HS-5 (cell line): ENCODE results near the gene ADRA2A.
A peak's percentile ranks its signal among the peaks of the same experiment; 100 is the strongest.

Experiments
- DNase-seq: peaks from one replicate; pipeline ENCODE4 v3.0.0-alpha.2; 2012; ENCODE audit warnings: low read depth

The ADRA2A gene

DNA sequence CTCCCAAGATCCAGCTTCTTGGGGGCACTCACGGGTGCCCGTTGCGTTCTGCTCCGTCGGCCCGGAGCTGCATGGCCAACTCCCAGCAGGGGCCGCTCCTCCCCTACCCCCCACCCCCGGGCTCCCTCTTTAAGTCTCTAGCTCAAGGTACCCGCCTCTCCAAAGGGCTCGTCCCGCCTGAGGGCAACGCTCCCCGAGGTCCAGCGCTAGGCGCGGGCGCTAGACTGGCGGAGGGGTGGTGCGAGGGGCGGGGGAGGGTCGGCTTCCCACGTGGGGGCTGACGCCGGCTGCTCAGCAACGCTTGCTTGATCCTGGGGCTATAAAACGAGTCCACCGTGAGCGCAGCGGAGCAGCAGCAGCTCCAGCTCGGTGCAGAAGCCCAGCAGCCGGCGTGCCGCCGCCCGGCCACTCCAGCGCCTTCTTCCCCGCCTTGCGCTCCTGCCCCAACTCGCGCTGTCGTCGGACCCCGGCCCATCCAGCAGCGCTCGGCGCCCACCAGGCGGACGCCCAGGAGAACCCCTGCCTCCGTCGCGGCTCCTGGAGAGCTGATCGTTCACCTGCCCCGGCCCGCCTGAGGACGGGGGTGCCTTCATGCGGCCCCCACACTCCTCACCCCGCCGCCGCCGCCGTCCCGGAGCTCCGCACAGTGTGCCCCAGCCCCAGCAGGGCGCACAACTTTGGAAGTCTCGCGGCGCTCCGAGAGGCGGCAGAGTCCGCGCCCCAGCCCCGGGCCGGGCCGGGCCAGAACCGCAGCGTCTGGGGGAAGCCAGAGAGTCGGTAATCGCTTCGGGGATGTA lies at the start of gene ADRA2A:
ADRA2A (plus strand) TSS at position 348 of the 797 bp plus-strand sequence. CDS start 968 bp downstream, outside the sequence.
- peak; percentile 23 for DNase-seq

DNA sequence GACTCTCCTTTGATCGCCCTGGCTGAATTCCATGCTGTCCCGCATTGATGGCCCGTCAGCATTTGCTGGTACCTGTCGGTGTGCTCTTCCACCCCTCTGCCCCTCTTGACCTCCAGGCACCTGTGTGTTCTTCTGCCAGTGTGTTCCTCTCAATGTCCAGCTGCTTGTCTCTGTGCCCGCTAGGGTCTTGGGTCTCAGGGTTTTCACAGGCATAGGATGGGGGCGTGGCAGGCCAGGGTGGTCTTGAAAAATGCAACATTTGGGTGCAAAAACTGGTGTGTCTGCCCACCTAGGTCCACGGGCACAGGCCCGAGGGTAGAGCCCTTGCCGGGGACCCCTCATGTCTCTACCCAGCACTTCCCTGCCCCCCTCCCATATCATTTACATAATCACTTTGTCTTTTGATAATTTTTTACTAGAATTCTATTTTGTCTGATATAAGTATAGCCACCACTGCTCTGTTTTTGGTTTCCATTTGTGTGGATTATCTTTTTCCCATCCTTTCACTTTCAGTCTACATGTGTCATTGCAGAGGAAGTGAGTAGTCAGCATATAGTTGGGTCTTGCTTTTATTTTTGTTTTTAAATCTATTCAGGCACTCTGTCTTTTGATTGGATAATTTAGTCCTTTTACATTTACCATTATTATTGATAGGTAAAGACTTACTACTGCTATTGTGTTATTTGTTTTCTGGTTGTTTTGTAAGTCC lies 46.6 kb upstream of the ADRA2A start:
- DNase-seq, result no peak

GRCh38 chr10:111034598-111035310 lies 42.1 kb upstream of the ADRA2A start:
- DNase-seq, result peak; percentile 44

- no peak for DNase-seq
Observed at GRCh38 chr10:111035542-111035941, 41.3 kb upstream of the ADRA2A start.

DNA sequence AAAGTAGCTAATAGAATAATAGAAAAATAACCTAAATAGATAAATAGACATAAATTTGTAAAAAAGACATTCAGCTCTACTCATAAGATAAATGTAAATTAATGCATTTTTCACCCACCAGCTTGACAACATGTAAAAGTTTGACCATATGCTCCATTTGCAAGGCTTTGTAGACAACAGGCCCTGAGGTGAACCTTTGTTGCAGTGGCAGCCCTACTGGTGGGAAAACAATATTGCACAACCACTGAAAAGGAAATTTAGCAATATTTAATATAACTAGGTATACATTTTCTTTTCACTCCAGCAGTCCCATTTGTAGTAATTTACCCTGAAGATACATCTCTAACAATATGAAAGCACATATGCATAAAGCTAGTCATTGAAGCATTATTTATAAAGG lies 39.0 kb upstream of the ADRA2A start:
- DNase-seq, result no peak

- no peak for DNase-seq
Observed at GRCh38 chr10:111039522-111039921, 37.3 kb upstream of the ADRA2A start.

DNA sequence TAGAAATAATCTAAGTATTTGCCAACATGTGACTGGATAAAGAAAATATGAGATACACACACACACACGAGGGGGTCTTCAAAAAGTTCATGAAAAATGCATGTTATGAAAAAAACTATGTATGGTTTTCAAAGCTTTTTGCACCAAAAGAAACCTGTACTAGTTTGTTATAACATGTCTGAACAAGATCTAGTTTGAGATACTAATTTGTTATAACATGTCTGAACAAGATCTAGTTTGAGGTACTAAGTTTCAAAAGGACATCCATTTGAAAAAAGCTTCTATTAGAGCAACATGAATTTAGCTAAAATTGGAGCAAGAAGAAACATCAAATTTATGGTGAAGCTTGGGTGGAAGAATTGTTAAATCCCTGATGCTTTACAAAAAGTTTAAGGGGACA lies 19.8 kb upstream of the ADRA2A start:
- no peak for DNase-seq

GRCh38 chr10:111063471-111063870 lies 13.4 kb upstream of the ADRA2A start:
- no peak for DNase-seq

GRCh38 chr10:111072232-111072631 lies 4.6 kb upstream of the ADRA2A start:
- no peak for DNase-seq

GRCh38 chr10:111075577-111076185 lies 1.1 kb upstream of the ADRA2A start:
- no peak for DNase-seq

DNA sequence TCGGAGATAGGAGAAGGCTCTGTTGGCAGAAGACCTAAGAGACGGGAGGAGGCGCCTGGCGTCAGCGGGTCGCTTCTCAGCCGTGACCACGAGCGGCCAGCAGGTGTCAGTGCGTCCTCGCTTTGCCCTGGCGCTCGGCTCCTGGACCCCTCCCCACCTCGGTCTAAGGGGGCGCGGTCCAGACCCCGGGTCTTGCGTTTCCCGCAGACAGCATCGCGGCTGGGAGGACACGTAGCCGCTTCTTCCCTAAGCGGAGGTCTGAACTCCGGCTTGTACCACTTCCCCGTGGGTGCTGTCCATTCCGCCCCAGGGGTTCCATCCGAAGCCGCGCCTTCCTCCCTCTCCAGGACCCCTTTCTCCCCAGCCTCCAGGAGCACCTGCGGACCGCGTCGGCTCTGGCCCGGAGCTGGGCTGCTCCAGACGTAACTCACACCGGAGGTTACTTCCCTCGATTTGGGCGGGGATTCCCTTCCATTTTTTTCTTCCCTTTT lies 593 bp upstream of the ADRA2A start:
- DNase-seq, result peak; percentile 23

DNA sequence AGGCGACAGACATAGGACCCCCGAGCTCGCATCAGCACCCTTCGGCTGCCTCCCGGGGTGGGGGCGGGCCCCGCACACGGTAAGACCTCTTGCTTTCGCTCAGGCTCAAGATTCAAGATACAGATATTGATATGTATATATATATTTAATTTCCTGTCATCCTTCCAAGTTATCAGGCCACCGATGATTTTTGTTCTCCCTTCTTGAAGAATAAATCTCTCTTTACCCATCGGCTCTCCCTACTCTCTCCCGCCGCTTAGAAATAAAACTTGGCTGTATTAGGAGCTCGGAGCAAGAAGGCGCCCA lies 603 bp downstream of the ADRA2A start:
- no peak for DNase-seq

DNA sequence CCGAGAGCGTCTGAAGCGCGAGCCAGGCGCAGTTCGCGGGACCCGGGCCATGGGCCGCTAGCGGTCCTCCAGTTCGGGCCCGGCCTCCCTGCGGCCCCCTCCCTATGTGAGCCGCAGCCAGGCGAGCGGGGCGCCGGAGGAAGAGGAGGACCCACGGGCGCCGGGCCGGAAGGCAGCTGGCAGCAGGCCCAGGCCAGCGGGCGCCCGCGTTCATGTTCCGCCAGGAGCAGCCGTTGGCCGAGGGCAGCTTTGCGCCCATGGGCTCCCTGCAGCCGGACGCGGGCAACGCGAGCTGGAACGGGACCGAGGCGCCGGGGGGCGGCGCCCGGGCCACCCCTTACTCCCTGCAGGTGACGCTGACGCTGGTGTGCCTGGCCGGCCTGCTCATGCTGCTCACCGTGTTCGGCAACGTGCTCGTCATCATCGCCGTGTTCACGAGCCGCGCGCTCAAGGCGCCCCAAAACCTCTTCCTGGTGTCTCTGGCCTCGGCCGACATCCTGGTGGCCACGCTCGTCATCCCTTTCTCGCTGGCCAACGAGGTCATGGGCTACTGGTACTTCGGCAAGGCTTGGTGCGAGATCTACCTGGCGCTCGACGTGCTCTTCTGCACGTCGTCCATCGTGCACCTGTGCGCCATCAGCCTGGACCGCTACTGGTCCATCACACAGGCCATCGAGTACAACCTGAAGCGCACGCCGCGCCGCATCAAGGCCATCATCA lies 1.1 kb downstream of the ADRA2A start:
- no peak for DNase-seq

DNA sequence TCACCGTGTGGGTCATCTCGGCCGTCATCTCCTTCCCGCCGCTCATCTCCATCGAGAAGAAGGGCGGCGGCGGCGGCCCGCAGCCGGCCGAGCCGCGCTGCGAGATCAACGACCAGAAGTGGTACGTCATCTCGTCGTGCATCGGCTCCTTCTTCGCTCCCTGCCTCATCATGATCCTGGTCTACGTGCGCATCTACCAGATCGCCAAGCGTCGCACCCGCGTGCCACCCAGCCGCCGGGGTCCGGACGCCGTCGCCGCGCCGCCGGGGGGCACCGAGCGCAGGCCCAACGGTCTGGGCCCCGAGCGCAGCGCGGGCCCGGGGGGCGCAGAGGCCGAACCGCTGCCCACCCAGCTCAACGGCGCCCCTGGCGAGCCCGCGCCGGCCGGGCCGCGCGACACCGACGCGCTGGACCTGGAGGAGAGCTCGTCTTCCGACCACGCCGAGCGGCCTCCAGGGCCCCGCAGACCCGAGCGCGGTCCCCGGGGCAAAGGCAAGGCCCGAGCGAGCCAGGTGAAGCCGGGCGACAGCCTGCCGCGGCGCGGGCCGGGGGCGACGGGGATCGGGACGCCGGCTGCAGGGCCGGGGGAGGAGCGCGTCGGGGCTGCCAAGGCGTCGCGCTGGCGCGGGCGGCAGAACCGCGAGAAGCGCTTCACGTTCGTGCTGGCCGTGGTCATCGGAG lies 1.8 kb downstream of the ADRA2A start:
- no peak for DNase-seq

- no peak for DNase-seq
Observed at GRCh38 chr10:111079241-111079760, 2.5 kb downstream of the ADRA2A start.

GRCh38 chr10:111079781-111080180 lies 3.0 kb downstream of the ADRA2A start:
- no peak for DNase-seq

GRCh38 chr10:111080224-111080623 lies 3.4 kb downstream of the ADRA2A start:
- no peak for DNase-seq

- no peak for DNase-seq
Observed at GRCh38 chr10:111081595-111081994, 4.8 kb downstream of the ADRA2A start.

GRCh38 chr10:111082102-111082975 lies 5.5 kb downstream of the ADRA2A start:
- no peak for DNase-seq
